GM23338 (cell line): ENCODE data around the gene KCTD10. TPM values are rescaled to one million over a fixed set of nuclear protein-coding genes. Genes with fewer than 3 reads are reported as not detected.

Experiments
- ATAC-seq: fragments of 200-7000 bp; cut with Tn5 transposase; 3 replicates; pipeline ENCODE4 v1.9.1; 2020
- DNase-seq: peaks from one replicate; pipeline ENCODE4 v3.0.0-alpha.2; 2015; ENCODE audit warnings: low spot score
- H2AFZ ChIP-seq: fragments of 200-600 bp; sonication (generic); 2 replicates; pipeline ENCODE4 v1.8.0; 2016; ENCODE audit warnings: antibody characterized with exemption, mild to moderate bottlenecking, moderate library complexity
- H3F3A ChIP-seq: fragments of 200-600 bp; sonication (generic); replicated peaks from 2 replicates; pipeline ENCODE4 v1.8.0; 2017; ENCODE audit warnings: antibody characterized with exemption, mixed run types, low read depth
- H3K27ac ChIP-seq: fragments of 200-600 bp; sonication (generic); 2 replicates; pipeline ENCODE4 v1.6.1; 2016; ENCODE audit warnings: low read depth
- H3K27me3 ChIP-seq: fragments of 200-600 bp; sonication (generic); 2 replicates; pipeline ENCODE4 v1.8.0; 2016; ENCODE audit warnings: mild to moderate bottlenecking, mixed run types, moderate library complexity; ENCODE audit not compliant: insufficient read depth
- H3K36me3 ChIP-seq: fragments of 200-600 bp; sonication (generic); 2 replicates; pipeline ENCODE4 v1.8.0; 2016; ENCODE audit warnings: mild to moderate bottlenecking; ENCODE audit not compliant: insufficient read depth
- H3K4me1 ChIP-seq: fragments of 200-600 bp; sonication (generic); 2 replicates; pipeline ENCODE4 v1.8.0; 2016; ENCODE audit warnings: mild to moderate bottlenecking, moderate library complexity; ENCODE audit not compliant: insufficient read depth
- H3K4me2 ChIP-seq: fragments of 200-600 bp; sonication (generic); 2 replicates; pipeline ENCODE4 v1.7.1; 2017; ENCODE audit warnings: mixed run types
- H3K4me3 ChIP-seq: fragments of 200-600 bp; sonication (generic); 2 replicates; pipeline ENCODE4 v1.6.1; 2016; ENCODE audit warnings: mixed run types
- H3K79me2 ChIP-seq: fragments of 200-600 bp; sonication (generic); replicated peaks from 2 replicates; pipeline ENCODE4 v1.8.0; 2017; ENCODE audit warnings: mild to moderate bottlenecking; ENCODE audit not compliant: insufficient read depth
- H3K9me2 ChIP-seq: fragments of 200-600 bp; sonication (generic); 2 replicates; pipeline ENCODE4 v1.8.0; 2017; ENCODE audit not compliant: insufficient read depth
- H4K20me1 ChIP-seq: fragments of 200-600 bp; sonication (generic); replicated peaks from 2 replicates; pipeline ENCODE4 v1.8.0; 2017; ENCODE audit warnings: mild to moderate bottlenecking; ENCODE audit not compliant: insufficient read depth
- H3K27ac Mint-ChIP-seq: 2 replicates; pipeline ENCODE4 v1.8.0; 2020; ENCODE audit warnings: inconsistent platforms, mild to moderate bottlenecking, moderate library complexity, mixed read lengths
- H3K27me3 Mint-ChIP-seq: 3 replicates; pipeline ENCODE4 v1.8.0; 2022; ENCODE audit warnings: low read depth, mild to moderate bottlenecking, moderate library complexity, mixed read lengths, inconsistent platforms; ENCODE audit not compliant: insufficient read depth, poor library complexity
- H3K36me3 Mint-ChIP-seq: 3 replicates; pipeline ENCODE4 v1.8.0; 2021; ENCODE audit warnings: low read depth, mild to moderate bottlenecking, inconsistent platforms, moderate library complexity, mixed read lengths
- H3K4me1 Mint-ChIP-seq: 3 replicates; pipeline ENCODE4 v1.8.0; 2020; ENCODE audit warnings: mild to moderate bottlenecking, inconsistent platforms, mixed read lengths
- H3K4me3 Mint-ChIP-seq: 3 replicates; pipeline ENCODE4 v1.8.0; 2021; ENCODE audit warnings: moderate library complexity, mild to moderate bottlenecking, inconsistent platforms, mixed read lengths
- H3K9me3 Mint-ChIP-seq: 3 replicates; pipeline ENCODE4 v1.8.0; 2020; ENCODE audit warnings: moderate library complexity, mild to moderate bottlenecking, inconsistent platforms, mixed read lengths
- EZH2 ChIP-seq: fragments of 200-600 bp; sonication (generic); IDR thresholded peaks from one replicate; pipeline ENCODE4 v1.8.0; 2017; ENCODE audit warnings: antibody characterized with exemption, mild to moderate bottlenecking, low read depth; ENCODE audit not compliant: unreplicated experiment
- EZH2phosphoT487 ChIP-seq: fragments of 200-600 bp; sonication (generic); IDR thresholded peaks from one replicate; pipeline ENCODE4 v1.8.1; 2018; ENCODE audit warnings: antibody characterized with exemption; ENCODE audit not compliant: unreplicated experiment
- JUNB ChIP-seq: IDR thresholded peaks from one replicate; pipeline ENCODE4 v1.6.1; 2016; ENCODE audit warnings: antibody characterized with exemption; ENCODE audit not compliant: unreplicated experiment
- ZNF114 ChIP-seq: fragments of 250-450 bp; sonication (Bioruptor Pico); IDR thresholded peaks from 2 replicates; pipeline ENCODE4 v1.5.0; 2020; ENCODE audit warnings: mild to moderate bottlenecking, moderate library complexity
- ZNF331 ChIP-seq: fragments of 250-450 bp; sonication (Bioruptor Pico); IDR thresholded peaks from 2 replicates; pipeline ENCODE4 v1.5.0; 2020; ENCODE audit warnings: low read depth, mild to moderate bottlenecking, moderate library complexity
- polyA plus RNA-seq: library from polyadenylated mRNA; unstranded; fragments of >200 nt; fragmentation: Nextera tagmentation; extraction: Ambion mirVana; gene quantifications from 2 replicates; pipeline ENCODE4 v1.2.1, GENCODE V29; 2016
- total RNA-seq: library from RNA; depleted of rRNA; stranded (reverse); fragments of >200 nt; shearing (Covaris generic); gene quantifications from 2 replicates; pipeline ENCODE4 v1.2.3, GENCODE V29; 2014
- TF ChIP-seq, protein P1 (sequence below): fragments of 250-450 bp; sonication (Bioruptor Pico); IDR thresholded peaks from 2 replicates; pipeline ENCODE4 v1.5.0; 2020; ENCODE audit warnings: mild to moderate bottlenecking, moderate library complexity
- TF ChIP-seq, protein P2 (sequence below), 2 experiments: fragments of 200-600 bp in 1 of 2; sonication (generic) in 1 of 2; conservative IDR thresholded peaks; 2 replicates each; pipeline versions ENCODE4 v1.5.1 to v1.6.1; 2016 to 2017; ENCODE audit warnings: antibody characterized with exemption in 2 of 2, low read depth in 2 of 2, mild to moderate bottlenecking in 2 of 2, moderate library complexity in 1 of 2

KCTD10 gene
- total and polyA plus RNA-seq, 2 experiments from 2014 or later, result 15.8 to 45.2 TPM

DNA sequence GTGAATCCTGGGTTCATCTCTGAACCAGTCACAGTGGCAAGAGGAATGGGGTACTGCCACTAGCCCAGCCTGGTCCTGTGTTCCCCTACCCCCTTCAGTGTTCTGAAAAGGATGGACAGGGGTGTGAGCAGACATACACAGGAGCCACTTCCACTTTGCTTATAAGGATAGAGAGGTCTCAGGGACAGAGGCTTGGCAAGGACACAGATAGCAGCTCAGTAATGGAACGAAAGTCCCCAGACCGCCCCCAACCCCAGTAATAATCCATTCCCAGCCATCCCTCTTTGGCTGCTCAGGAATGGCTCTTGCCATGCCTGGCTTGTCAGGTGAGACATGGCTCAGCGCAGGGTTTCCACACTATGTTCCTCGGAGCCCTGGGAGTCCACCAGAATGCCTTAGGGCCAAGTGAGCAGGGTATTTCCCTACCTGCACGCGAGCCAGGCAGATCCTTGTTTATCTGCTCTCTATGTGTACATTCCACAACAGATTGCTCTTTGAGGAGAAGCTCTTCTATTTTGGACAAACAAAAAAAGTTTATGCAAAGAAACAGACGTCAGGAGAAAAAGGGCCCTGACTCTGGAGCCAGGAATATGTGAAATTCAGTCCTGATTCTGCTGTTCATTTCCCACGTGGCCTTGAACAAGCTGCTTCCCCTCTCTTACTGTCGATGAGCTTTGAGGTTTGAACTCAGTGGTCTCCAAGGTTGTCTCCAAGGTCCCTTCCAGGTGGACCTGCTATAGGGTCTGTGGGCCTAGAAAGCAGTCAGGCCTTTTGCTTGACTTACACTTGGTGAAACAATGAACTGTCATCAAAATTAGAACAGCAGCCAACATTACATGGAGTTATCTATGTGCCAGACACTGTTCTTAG lies 10.3 kb upstream of the KCTD10 start (continued):
- TF ChIP-seq, protein P1, sequence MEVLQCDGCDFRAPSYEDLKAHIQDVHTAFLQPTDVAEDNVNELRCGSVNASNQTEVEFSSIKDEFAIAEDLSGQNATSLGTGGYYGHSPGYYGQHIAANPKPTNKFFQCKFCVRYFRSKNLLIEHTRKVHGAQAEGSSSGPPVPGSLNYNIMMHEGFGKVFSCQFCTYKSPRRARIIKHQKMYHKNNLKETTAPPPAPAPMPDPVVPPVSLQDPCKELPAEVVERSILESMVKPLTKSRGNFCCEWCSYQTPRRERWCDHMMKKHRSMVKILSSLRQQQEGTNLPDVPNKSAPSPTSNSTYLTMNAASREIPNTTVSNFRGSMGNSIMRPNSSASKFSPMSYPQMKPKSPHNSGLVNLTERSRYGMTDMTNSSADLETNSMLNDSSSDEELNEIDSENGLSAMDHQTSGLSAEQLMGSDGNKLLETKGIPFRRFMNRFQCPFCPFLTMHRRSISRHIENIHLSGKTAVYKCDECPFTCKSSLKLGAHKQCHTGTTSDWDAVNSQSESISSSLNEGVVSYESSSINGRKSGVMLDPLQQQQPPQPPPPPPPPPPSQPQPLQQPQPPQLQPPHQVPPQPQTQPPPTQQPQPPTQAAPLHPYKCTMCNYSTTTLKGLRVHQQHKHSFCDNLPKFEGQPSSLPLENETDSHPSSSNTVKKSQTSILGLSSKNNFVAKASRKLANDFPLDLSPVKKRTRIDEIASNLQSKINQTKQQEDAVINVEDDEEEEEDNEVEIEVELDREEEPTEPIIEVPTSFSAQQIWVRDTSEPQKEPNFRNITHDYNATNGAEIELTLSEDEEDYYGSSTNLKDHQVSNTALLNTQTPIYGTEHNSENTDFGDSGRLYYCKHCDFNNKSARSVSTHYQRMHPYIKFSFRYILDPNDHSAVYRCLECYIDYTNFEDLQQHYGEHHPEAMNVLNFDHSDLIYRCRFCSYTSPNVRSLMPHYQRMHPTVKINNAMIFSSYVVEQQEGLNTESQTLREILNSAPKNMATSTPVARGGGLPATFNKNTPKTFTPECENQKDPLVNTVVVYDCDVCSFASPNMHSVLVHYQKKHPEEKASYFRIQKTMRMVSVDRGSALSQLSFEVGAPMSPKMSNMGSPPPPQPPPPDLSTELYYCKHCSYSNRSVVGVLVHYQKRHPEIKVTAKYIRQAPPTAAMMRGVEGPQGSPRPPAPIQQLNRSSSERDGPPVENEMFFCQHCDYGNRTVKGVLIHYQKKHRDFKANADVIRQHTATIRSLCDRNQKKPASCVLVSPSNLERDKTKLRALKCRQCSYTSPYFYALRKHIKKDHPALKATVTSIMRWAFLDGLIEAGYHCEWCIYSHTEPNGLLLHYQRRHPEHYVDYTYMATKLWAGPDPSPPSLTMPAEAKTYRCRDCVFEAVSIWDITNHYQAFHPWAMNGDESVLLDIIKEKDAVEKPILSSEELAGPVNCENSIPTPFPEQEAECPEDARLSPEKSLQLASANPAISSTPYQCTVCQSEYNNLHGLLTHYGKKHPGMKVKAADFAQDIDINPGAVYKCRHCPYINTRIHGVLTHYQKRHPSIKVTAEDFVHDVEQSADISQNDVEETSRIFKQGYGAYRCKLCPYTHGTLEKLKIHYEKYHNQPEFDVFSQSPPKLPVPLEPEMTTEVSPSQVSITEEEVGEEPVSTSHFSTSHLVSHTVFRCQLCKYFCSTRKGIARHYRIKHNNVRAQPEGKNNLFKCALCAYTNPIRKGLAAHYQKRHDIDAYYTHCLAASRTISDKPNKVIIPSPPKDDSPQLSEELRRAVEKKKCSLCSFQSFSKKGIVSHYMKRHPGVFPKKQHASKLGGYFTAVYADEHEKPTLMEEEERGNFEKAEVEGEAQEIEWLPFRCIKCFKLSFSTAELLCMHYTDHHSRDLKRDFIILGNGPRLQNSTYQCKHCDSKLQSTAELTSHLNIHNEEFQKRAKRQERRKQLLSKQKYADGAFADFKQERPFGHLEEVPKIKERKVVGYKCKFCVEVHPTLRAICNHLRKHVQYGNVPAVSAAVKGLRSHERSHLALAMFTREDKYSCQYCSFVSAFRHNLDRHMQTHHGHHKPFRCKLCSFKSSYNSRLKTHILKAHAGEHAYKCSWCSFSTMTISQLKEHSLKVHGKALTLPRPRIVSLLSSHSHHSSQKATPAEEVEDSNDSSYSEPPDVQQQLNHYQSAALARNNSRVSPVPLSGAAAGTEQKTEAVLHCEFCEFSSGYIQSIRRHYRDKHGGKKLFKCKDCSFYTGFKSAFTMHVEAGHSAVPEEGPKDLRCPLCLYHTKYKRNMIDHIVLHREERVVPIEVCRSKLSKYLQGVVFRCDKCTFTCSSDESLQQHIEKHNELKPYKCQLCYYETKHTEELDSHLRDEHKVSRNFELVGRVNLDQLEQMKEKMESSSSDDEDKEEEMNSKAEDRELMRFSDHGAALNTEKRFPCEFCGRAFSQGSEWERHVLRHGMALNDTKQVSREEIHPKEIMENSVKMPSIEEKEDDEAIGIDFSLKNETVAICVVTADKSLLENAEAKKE (CRISPR knock-in tag), result no peak
- no peak for TF ChIP-seq ZNF114 (CRISPR knock-in tag)

DNA sequence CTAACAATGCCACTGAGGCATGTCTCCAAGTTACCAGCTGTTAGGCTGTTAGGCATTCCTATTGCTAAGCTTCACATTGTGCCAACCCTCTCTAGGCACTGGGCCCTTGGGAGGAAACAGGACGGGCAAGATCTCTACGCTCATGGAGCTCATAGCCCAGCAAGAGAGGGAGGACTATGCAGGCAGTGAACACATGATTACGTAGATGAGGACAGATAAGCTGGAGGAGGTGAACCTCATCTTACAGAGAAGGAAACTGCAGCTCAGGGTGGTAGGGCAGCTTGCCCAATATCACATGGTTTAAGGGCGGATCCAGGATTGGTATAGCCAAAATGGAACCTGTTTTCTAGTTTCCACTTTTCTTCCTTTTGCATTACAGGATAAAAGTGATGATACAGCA lies 8.1 kb upstream of the KCTD10 start:
- no peak overlapping the region for H3K4me2 ChIP-seq
- H3F3A ChIP-seq, result no peaks in the 10 kb centered on the region
- TF ChIP-seq EZH2phosphoT487 (no peak), ZNF331 (CRISPR knock-in tag) (no peak), JUNB (no peak), ZNF114 (CRISPR knock-in tag) (no peak), EZH2 (no peak)
- TF ChIP-seq, protein P2, sequence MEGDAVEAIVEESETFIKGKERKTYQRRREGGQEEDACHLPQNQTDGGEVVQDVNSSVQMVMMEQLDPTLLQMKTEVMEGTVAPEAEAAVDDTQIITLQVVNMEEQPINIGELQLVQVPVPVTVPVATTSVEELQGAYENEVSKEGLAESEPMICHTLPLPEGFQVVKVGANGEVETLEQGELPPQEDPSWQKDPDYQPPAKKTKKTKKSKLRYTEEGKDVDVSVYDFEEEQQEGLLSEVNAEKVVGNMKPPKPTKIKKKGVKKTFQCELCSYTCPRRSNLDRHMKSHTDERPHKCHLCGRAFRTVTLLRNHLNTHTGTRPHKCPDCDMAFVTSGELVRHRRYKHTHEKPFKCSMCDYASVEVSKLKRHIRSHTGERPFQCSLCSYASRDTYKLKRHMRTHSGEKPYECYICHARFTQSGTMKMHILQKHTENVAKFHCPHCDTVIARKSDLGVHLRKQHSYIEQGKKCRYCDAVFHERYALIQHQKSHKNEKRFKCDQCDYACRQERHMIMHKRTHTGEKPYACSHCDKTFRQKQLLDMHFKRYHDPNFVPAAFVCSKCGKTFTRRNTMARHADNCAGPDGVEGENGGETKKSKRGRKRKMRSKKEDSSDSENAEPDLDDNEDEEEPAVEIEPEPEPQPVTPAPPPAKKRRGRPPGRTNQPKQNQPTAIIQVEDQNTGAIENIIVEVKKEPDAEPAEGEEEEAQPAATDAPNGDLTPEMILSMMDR (conservative IDR thresholded peaks at IDR 0.05; ENCODE audit: low read depth in 2 of 2), result no peak
- no peaks in the 10 kb centered on the region; the same call in 1 of the 2 replicates for H4K20me1 ChIP-seq
- ATAC-seq (no peak), DNase-seq (no peak)
- peaks cover 17% of the 10 kb centered on the region; the same call in 1 of the 2 replicates for H3K36me3 ChIP-seq
- no peaks in the 10 kb centered on the region for H3K4me1 ChIP-seq
- no peak overlapping the region for H3K27ac ChIP-seq
- Mint-ChIP-seq H3K36me3 (peaks cover 54% of the 10 kb centered on the region), H3K4me1 (no peaks in the 10 kb centered on the region), H3K27me3 (no peaks in the 10 kb centered on the region), H3K4me3 (no peak overlapping the region), H3K9me3 (no peaks in the 10 kb centered on the region; the same call in 2 of the 3 replicates), H3K27ac (no peak overlapping the region)
- no peak overlapping the region for H3K4me3 ChIP-seq
- H2AFZ ChIP-seq, result no peak overlapping the region
- H3K27me3 ChIP-seq, result no peaks in the 10 kb centered on the region
- no peaks in the 10 kb centered on the region for H3K9me2 ChIP-seq
- peaks cover under 1% of the 10 kb centered on the region; the same call in 1 of the 2 replicates for H3K79me2 ChIP-seq
